Measurements from ENCODE around the gene ZNF514. TPM values are rescaled to one million over a fixed set of nuclear protein-coding genes. Genes with fewer than 3 reads are reported as not detected.

Gene ZNF514
- total RNA-seq, 1 donor from 2014 or later: 10.7 TPM

DNA sequence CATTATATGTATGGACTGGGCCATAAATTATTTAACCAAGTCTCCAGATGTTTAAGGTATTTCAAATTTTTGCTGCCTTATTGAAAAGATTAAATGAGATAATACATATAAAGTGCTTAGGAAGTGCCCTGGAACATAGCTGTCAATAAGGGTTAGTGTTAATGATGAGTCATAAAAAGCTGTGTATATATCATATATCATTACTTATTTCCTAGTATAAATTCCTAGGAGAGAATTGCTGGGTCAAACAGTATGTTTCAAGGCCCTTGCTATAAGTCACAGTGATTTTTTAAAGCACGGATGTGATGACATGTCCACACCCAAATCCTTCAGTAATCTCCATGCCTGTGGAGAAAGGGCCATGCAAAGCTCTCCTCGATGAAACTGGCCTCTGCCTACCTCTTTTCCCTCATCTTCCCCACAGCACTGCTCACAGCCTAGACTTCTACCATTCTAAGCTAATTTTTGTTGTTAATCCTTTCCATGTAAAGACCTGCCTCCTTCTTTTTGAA, 14.4 kb upstream of the ZNF514 start:
- Histone ChIP-seq H3K36me3 (peaks cover 16 to 34% of the 10 kb centered on the region in 2 donors), H3K4me3 (no peak overlapping the region), H3K27ac (no peak overlapping the region), H3K9me3 (peaks cover 0 to under 1% of the 10 kb centered on the region in 2 donors), H3K27me3 (no peaks in the 10 kb centered on the region), H3K4me1 (no peaks in the 10 kb centered on the region)
- TF ChIP-seq, protein P1, sequence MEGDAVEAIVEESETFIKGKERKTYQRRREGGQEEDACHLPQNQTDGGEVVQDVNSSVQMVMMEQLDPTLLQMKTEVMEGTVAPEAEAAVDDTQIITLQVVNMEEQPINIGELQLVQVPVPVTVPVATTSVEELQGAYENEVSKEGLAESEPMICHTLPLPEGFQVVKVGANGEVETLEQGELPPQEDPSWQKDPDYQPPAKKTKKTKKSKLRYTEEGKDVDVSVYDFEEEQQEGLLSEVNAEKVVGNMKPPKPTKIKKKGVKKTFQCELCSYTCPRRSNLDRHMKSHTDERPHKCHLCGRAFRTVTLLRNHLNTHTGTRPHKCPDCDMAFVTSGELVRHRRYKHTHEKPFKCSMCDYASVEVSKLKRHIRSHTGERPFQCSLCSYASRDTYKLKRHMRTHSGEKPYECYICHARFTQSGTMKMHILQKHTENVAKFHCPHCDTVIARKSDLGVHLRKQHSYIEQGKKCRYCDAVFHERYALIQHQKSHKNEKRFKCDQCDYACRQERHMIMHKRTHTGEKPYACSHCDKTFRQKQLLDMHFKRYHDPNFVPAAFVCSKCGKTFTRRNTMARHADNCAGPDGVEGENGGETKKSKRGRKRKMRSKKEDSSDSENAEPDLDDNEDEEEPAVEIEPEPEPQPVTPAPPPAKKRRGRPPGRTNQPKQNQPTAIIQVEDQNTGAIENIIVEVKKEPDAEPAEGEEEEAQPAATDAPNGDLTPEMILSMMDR (IDR thresholded peaks at IDR 0.05): no peak
- intact Hi-C loops (cut with DNase I): no loop called here
- DNase-seq (ENCODE audit: low spot score in 2 of 2): no peak

DNA sequence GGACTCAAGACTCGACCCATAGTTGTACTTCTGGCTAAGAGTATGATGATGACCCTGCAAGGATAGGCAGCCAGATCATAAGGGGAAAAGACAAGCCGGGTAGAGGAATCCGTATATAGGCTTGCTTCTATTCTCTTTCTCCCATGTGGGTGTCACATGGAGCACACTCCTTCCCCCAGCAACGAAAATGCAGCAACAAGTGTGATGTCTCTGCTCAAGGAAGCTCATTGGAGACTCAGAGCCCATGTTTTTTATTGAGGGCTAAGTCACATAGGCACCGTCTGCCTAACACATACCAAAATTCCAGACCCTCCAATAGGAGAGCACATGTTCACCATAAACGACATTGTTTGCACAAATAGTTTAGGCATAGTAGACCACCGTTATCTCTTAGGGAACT, 12.3 kb upstream of the ZNF514 start:
- Histone ChIP-seq H3K27me3 (no peaks in the 10 kb centered on the region), H3K4me1 (no peaks in the 10 kb centered on the region), H3K36me3 (peaks cover 2 to 12% of the 10 kb centered on the region in 2 donors), H3K27ac (no peak overlapping the region), H3K9me3 (no peaks in the 10 kb centered on the region), H3K4me3 (no peak overlapping the region)
- no peak for DNase-seq (ENCODE audit: low spot score in 2 of 2)
- TF ChIP-seq, protein P1 (IDR thresholded peaks at IDR 0.05): no peak
- intact Hi-C loops (cut with DNase I): no loop called here

DNA sequence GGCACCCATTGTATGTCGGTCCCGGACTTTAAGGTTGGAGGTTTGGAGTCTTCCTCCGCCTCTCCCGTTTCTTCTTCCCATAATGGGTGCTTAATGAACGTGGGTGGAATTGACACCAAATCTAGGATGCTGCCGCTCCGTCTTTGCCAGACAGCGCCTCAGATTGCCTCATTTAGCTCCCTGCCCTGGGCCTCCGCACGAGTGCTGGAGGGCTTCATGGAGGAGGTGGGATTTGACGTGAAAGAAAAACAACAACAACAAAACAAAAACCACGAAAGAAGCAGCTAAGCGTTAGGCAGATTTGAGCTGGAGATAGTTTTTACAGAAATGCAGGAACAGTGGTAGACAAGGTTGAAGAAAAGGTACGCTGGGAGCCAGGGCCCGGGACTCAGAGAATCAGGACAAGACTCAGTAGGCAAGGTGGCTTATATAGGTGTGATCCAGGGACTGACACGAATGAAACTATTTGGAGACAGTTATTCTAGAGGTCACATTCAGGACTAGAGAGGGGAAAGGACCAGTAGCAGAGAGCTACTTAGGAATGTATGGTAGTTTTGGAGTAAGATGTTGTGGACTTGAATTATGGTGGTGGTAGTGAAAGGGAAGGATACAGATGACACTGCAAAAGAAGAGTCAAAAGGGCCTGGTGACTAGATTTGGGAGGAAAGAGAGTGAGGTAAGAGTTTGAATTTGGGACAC, 6.6 kb upstream of the ZNF514 start:
- peak overlapping the region; percentile 72 to 79 for H3K4me3 ChIP-seq
- no peaks in the 10 kb centered on the region for H3K9me3 ChIP-seq
- no peak for DNase-seq (ENCODE audit: low spot score in 2 of 2)
- H3K4me1 ChIP-seq: peaks cover 5 to 11% of the 10 kb centered on the region in 2 donors
- intact Hi-C loops (cut with DNase I): no loop called here
- TF ChIP-seq, protein P1 (IDR thresholded peaks at IDR 0.05): no peak
- no peaks in the 10 kb centered on the region for H3K27me3 ChIP-seq
- peak overlapping the region; percentile 81 to 85 for H3K27ac ChIP-seq
- H3K36me3 ChIP-seq: no peaks in the 10 kb centered on the region

DNA sequence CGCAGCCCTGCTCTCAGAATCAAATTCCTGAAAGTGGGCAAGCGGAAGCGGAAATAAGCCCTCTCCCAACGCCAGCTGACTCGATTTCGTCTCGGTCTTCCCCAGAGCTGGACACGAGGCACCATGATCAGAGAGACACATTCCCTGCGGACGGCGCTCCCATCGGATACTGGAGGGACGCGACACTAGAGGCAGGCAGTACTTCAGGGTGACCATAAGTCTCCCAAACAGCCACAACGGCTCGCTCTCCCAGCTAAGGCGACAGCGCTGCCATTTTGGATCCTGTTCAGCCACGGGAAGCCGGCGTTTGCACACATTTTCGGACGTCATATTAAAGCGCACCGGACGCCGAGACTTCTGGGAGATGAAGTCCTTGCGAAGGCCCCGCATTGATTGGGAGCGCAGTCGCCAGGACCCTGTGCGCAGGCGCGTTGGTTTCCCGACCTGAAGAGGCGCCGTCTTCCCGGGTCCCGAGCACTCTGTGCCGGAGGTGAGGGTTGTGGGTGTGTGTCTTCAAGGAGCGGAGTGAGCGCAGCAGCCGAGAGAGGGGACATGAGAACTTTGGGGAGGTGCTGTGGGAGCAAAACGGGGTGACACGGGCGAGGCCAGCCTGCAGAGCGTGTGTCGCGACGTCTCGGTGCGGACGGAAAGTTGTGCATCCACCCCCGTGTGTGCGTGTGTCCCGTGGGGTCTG, 5.9 kb upstream of the ZNF514 start, which contains the start of gene ZNF2:
ZNF2 (plus strand) TSS at position 439 of the 694 bp plus-strand sequence. CDS start 10,418 bp downstream, outside the sequence.
- intact Hi-C loops (cut with DNase I): loop anchor here (1.0 to 2.0 kb wide), 3 partner anchors 41 to 237 kb away; partner anchors contain the start of genes FAHD2A and ZNF892
- H3K27me3 ChIP-seq: no peaks in the 10 kb centered on the region
- DNase-seq (ENCODE audit: low spot score in 2 of 2): peak; percentile 92 to 99
- no peaks in the 10 kb centered on the region for H3K36me3 ChIP-seq
- peak within 1 kb of the TSS; percentile 72 to 79 for H3K4me3 ChIP-seq
- H3K4me1 ChIP-seq: peaks cover 5 to 11% of the 10 kb centered on the region in 2 donors
- TF ChIP-seq, protein P1 (IDR thresholded peaks at IDR 0.05): no peak
- no peaks in the 10 kb centered on the region for H3K9me3 ChIP-seq
- peak within 1 kb of the TSS; percentile 81 to 85 for H3K27ac ChIP-seq

DNA sequence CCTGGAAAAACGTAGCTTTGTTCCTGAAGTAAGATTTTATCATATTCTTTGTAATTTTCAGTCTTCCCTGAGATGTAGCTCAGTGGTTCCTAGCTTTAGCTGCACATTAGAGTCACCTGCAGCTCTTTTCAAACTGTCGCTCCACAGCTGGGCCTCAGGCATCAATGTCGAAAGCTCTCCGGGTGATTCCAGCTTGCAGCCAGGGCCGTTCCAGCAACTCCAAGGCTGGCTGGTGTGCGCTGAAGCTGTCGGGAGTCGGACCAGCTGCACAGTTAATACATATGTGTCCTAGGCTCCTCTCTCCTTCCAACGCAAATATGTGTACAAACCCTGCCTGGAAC, 5.4 kb upstream of the ZNF514 start:
- peaks cover 5 to 11% of the 10 kb centered on the region in 2 donors for H3K4me1 ChIP-seq
- no peaks in the 10 kb centered on the region for H3K36me3 ChIP-seq
- peak overlapping the region; percentile 72 to 79 for H3K4me3 ChIP-seq
- no peaks in the 10 kb centered on the region for H3K27me3 ChIP-seq
- no peak for DNase-seq (ENCODE audit: low spot score in 2 of 2)
- TF ChIP-seq, protein P1 (IDR thresholded peaks at IDR 0.05): no peak
- intact Hi-C loops (cut with DNase I): loop anchor here (1.0 to 2.0 kb wide), 3 partner anchors 42 to 237 kb away; partner anchors contain the start of genes FAHD2A and ZNF892
- no peaks in the 10 kb centered on the region for H3K9me3 ChIP-seq
- peak overlapping the region; percentile 81 to 85 for H3K27ac ChIP-seq
